HCT116 (cell line): ENCODE data around the gene SLC5A6. TPM values are rescaled to one million over a fixed set of nuclear protein-coding genes. Genes with fewer than 3 reads are reported as not detected.

Source experiments
- ATAC-seq: fragments of 200-7000 bp; cut with Tn5 transposase; 2 replicates; pipeline ENCODE4 v1.9.1; 2020; ENCODE audit warnings: mild to moderate bottlenecking, moderate library complexity
- Bru-seq: library from RNA; stranded (reverse); fragments of 400-500 nt; gene quantifications from one replicate; lab custom pipeline; 2021; lab: Mats Ljungman, UMichigan
- BruChase-seq, 2 experiments: library from RNA; stranded (reverse); fragments of 400-500 nt; gene quantifications; one replicate each; lab custom pipeline; 2021; lab: Mats Ljungman, UMichigan
- BruUV-seq: library from RNA; stranded (reverse); fragments of 400-500 nt; replicated peaks from 2 replicates; lab custom pipeline; 2021; lab: Mats Ljungman, UMichigan
- CTCF ChIA-PET: fragments of 300-600 bp; sonication (Branson Sonifier 250); formaldehyde crosslinking; loops from one replicate; lab custom pipeline; 2021; ENCODE audit warnings: antibody characterized with exemption; lab: Charles Lee
- POLR2A ChIA-PET: fragments of 300-600, 350-600 bp; sonication (Branson Sonifier 250); formaldehyde crosslinking; loops from one replicate; lab custom pipeline; 2021; ENCODE audit warnings: antibody characterized with exemption; lab: Charles Lee
- RAD21 ChIA-PET, 2 experiments: fragments of 300-600 bp; sonication (Branson Sonifier 250); formaldehyde crosslinking; loops; one replicate each; lab custom pipeline; 2023; ENCODE audit warnings: low total read pairs in 2 of 2; ENCODE audit not compliant: uncharacterized antibody in 2 of 2, unreplicated experiment in 2 of 2, low non-redundant PET in 1 of 2; lab: Charles Lee
- DNase-seq: peaks from one replicate; pipeline ENCODE4 v3.0.0-alpha.2; 2010; ENCODE audit warnings: low read depth, low spot score
- H2AFZ ChIP-seq: fragments of 200-600 bp; shearing (Covaris generic), sonication (generic); 2 replicates; pipeline ENCODE4 v1.6.1; 2017; ENCODE audit warnings: low read depth, mixed run types, mixed read lengths, antibody characterized with exemption, low read length; ENCODE audit not compliant: poor library complexity, severe bottlenecking
- H3K27ac ChIP-seq: 2 replicates; pipeline ENCODE4 v1.5.1; 2012; ENCODE audit warnings: low read depth, low read length
- H3K27me3 ChIP-seq: fragments of 200-600 bp; sonication (generic); 2 replicates; pipeline ENCODE4 v1.6.1; 2016; ENCODE audit warnings: mixed run types, low read length, mixed read lengths; ENCODE audit not compliant: insufficient read depth
- H3K36me3 ChIP-seq, 2 experiments: fragments of 200-500 bp in 1 of 2; fragments of 200-600 bp in 1 of 2; sonication (Bioruptor generic) in 1 of 2; sonication (generic) in 1 of 2; 2 replicates each; pipeline versions ENCODE4 v1.5.1 to v1.6.1; 2014 to 2016; ENCODE audit warnings: low read length in 2 of 2, inconsistent platforms in 1 of 2, mixed read lengths in 1 of 2, mixed run types in 1 of 2; ENCODE audit not compliant: insufficient read depth in 2 of 2, control insufficient read depth in 1 of 2
- H3K4me1 ChIP-seq, 2 experiments: fragments of 200-600 bp in 1 of 2; sonication (generic) in 1 of 2; 2 replicates each; pipeline versions ENCODE4 v1.5.1 to v1.6.1; 2012 to 2017; ENCODE audit warnings: low read length in 2 of 2, inconsistent platforms in 1 of 2, mild to moderate bottlenecking in 1 of 2, mixed read lengths in 1 of 2, mixed run types in 1 of 2, moderate library complexity in 1 of 2; ENCODE audit not compliant: insufficient read depth in 2 of 2, control insufficient read depth in 1 of 2
- H3K4me2 ChIP-seq: fragments of 200-600 bp; sonication (generic); 2 replicates; pipeline ENCODE4 v1.6.1; 2017; ENCODE audit warnings: mixed run types, low read length, mixed read lengths
- H3K4me3 ChIP-seq, 2 experiments: fragments of 200-600 bp in 1 of 2; sonication (generic) in 1 of 2; replicated peaks in 1 of 2; 2 replicates each; pipeline ENCODE4 v1.5.1; 2011 to 2016; ENCODE audit warnings: low read length in 2 of 2, control low read depth in 1 of 2, low read depth in 1 of 2, mild to moderate bottlenecking in 1 of 2, mixed read lengths in 1 of 2, mixed run types in 1 of 2
- H3K79me2 ChIP-seq: fragments of 200-600 bp; sonication (generic); 2 replicates; pipeline ENCODE4 v1.6.1; 2017; ENCODE audit warnings: mild to moderate bottlenecking, mixed run types, low read length, moderate library complexity, mixed read lengths; ENCODE audit not compliant: insufficient read depth
- H3K9ac ChIP-seq: fragments of 200-600 bp; sonication (generic); 2 replicates; pipeline ENCODE4 v1.6.1; 2016; ENCODE audit warnings: low read length, mixed read lengths
- H3K9me2 ChIP-seq: fragments of 200-600 bp; sonication (generic), shearing (Covaris generic); 2 replicates; pipeline ENCODE4 v1.6.1; 2017; ENCODE audit warnings: mixed run types, mild to moderate bottlenecking, moderate library complexity; ENCODE audit not compliant: insufficient read depth
- H3K9me3 ChIP-seq, 2 experiments: fragments of 200-500 bp in 1 of 2; fragments of 200-600 bp in 1 of 2; sonication (Bioruptor generic) in 1 of 2; sonication (generic) in 1 of 2; 2 replicates each; pipeline ENCODE4 v1.6.1; 2014 to 2017; ENCODE audit warnings: low read length in 2 of 2, mixed read lengths in 2 of 2, inconsistent platforms in 1 of 2, low read depth in 1 of 2, mild to moderate bottlenecking in 1 of 2, mixed run types in 1 of 2, moderate library complexity in 1 of 2; ENCODE audit not compliant: control insufficient read depth in 1 of 2, insufficient read depth in 1 of 2
- H4K20me1 ChIP-seq: fragments of 200-600 bp; sonication (generic), shearing (Covaris generic); 2 replicates; pipeline ENCODE4 v1.6.1; 2017; ENCODE audit warnings: mixed run types, mild to moderate bottlenecking, moderate library complexity; ENCODE audit not compliant: insufficient read depth
- CBX3 ChIP-seq: IDR thresholded peaks from 2 replicates; pipeline ENCODE4 v1.6.1; 2012; ENCODE audit warnings: low read depth
- CEBPB ChIP-seq: IDR thresholded peaks from 2 replicates; pipeline ENCODE4 v1.6.1; 2012; ENCODE audit warnings: low read depth
- EGR1 ChIP-seq: IDR thresholded peaks from 2 replicates; pipeline ENCODE4 v1.6.1; 2012; ENCODE audit warnings: low read depth
- POLR2A ChIP-seq: IDR thresholded peaks from 2 replicates; pipeline ENCODE4 v1.7.0; 2011; ENCODE audit warnings: borderline replicate concordance; ENCODE audit not compliant: insufficient read depth, insufficient read length; ENCODE audit errors: extremely low read depth
- POLR2AphosphoS5 ChIP-seq: IDR thresholded peaks from 2 replicates; pipeline ENCODE4 v1.6.1; 2011; ENCODE audit warnings: mild to moderate bottlenecking, low read depth, low read length, moderate library complexity
- SIN3A ChIP-seq: IDR thresholded peaks from 2 replicates; pipeline ENCODE4 v1.6.1; 2012; ENCODE audit warnings: low read depth
- SP1 ChIP-seq: IDR thresholded peaks from 2 replicates; pipeline ENCODE4 v1.6.1; 2012; ENCODE audit warnings: low read depth
- YY1 ChIP-seq: IDR thresholded peaks from 2 replicates; pipeline ENCODE4 v1.6.1; 2011; ENCODE audit warnings: low read length, low read depth, moderate library complexity, mild to moderate bottlenecking; ENCODE audit not compliant: insufficient replicate concordance; ENCODE audit errors: extremely low read depth
- ZFX ChIP-seq: fragments of 450-650 bp; IDR thresholded peaks from 2 replicates; pipeline ENCODE4 v1.6.1; 2017
- intact Hi-C: fragments of 100-400 bp; cut with micrococcal nuclease; formaldehyde crosslinking; loops from 2 replicates; pipeline ENCODE4 v1.10.0; 2022
- long read RNA-seq: library from polyadenylated mRNA; unstranded; transcript quantifications from one replicate; pipeline ENCODE4 v2.0.0, GENCODE V29; 2021; ENCODE audit not compliant: unreplicated experiment
- polyA plus RNA-seq: library from polyadenylated mRNA; unstranded; fragments of >200 nt; gene quantifications from 2 replicates; pipeline ENCODE4 v1.2.1, GENCODE V29; 2012; ENCODE audit warnings: missing spikeins
- total RNA-seq: library from RNA; stranded (reverse); gene quantifications from one replicate; pipeline ENCODE4 v1.2.1, GENCODE V29; 2021; ENCODE audit not compliant: unreplicated experiment
- TF ChIP-seq, protein P1 (sequence below): IDR thresholded peaks from 2 replicates; pipeline ENCODE4 v1.6.1; 2011; ENCODE audit warnings: mild to moderate bottlenecking, low read length, moderate library complexity; ENCODE audit not compliant: insufficient replicate concordance; ENCODE audit errors: extremely low read depth
- TF ChIP-seq, protein P2 (sequence below): IDR thresholded peaks from 2 replicates; pipeline ENCODE4 v1.6.1; 2012
- TF ChIP-seq, protein P3 (sequence below): IDR thresholded peaks from 2 replicates; pipeline ENCODE4 v1.6.1; 2012; ENCODE audit warnings: low read depth
- TF ChIP-seq, protein P4 (sequence below), 3 experiments: fragments of 200-600 bp in 1 of 3; sonication (generic) in 1 of 3; IDR thresholded peaks in 2 of 3; conservative IDR thresholded peaks in 1 of 3; 2 replicates each; pipeline ENCODE4 v1.5.1; 2012 to 2017; ENCODE audit warnings: low read depth in 2 of 3, low read length in 2 of 3, antibody characterized with exemption in 1 of 3, borderline replicate concordance in 1 of 3, control low read depth in 1 of 3, mild to moderate bottlenecking in 1 of 3, mixed read lengths in 1 of 3, mixed run types in 1 of 3, moderate library complexity in 1 of 3; ENCODE audit not compliant: insufficient read depth in 1 of 3

SLC5A6 gene
- total RNA-seq: 55.4 TPM
- polyA plus RNA-seq: 40.8 and 47.1 TPM in 2 replicates
- percentile 74 among the genes with signal in this experiment for Bru-seq, nascent RNA
- percentile 91 among the genes with signal in this experiment for BruChase-seq, experiment 1, labeled RNA remaining after a 6-hour chase
- percentile 92 among the genes with signal in this experiment for BruChase-seq, experiment 2, labeled RNA remaining after a 2-hour chase
- long read RNA-seq, transcript SLC5A6-201 (17 exons, 3,231 nt): major isoform, 7 of 116 reads
- long read RNA-seq, partial matches to known transcripts: 31 of 116 reads
- long read RNA-seq, other reads (novel, unspliced or antisense): 78 of 116 reads

DNA sequence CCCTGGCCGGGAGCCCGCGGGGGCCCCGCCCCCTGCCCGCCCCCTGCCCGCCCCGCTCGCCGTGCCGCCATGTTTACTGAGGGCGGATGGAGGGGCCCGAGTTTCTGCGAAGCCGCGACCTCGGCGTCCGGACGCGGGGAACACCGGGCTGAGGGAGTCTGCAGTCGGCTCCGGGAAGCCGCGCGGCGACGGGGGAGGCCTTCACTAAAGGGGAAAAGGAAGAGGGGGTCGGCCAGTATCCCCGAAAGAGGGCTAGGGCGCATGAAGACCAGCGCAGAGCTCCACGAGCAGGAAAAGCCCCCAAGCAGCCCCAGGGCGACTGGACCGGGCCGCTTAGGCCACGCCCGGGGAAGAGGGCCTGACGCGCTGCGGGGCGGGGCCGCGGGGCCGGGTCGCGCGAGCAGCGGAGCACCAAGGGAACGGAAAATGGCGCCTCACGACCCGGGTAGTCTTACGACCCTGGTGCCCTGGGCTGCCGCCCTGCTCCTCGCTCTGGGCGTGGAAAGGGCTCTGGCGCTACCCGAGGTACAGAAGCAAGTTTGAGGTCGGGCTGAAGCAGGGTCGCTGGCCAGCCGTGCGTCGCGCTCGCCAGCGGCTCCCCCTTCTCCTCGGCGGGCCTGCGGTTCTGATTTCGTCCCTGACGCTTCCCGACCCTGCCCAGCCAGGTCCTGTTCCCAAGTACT, at the start of gene SLC5A6, which contains the start of gene ATRAID:
SLC5A6 (minus strand) TSS at position 326 of the 683 bp plus-strand sequence. CDS start 4,618 bp downstream, outside the sequence.
ATRAID (plus strand) TSS at position 99 of the 683 bp plus-strand sequence; CDS start at position 427, 328 bp downstream.
- intact Hi-C loops: no loop called here
- Histone ChIP-seq H3K4me2 (peak within 1 kb of the TSS; percentile 87), H3K36me3 (peaks cover 10 to 18% of the 10 kb centered on the region in 2 experiments; a peak in 2 of 4 replicates), H3K9me3 (no peaks in the 10 kb centered on the region), H2AFZ (no peak within 1 kb of the TSS), H3K79me2 (peaks cover 37% of the 10 kb centered on the region), H3K27me3 (no peaks in the 10 kb centered on the region), H3K4me1 (peaks cover 3 to 21% of the 10 kb centered on the region in 2 experiments; a peak in 3 of 4 replicates), H3K27ac (peak within 1 kb of the TSS; percentile 91), H4K20me1 (no peaks in the 10 kb centered on the region), H3K4me3 (peak within 1 kb of the TSS; percentile 73 to 78), H3K9ac (peak within 1 kb of the TSS; percentile 94), H3K9me2 (no peaks in the 10 kb centered on the region)
- DNase-seq (peak; percentile 72), ATAC-seq (peak; percentile 86)
- TF ChIP-seq POLR2AphosphoS5: peak; percentile 93
- TF ChIP-seq, protein P1, sequence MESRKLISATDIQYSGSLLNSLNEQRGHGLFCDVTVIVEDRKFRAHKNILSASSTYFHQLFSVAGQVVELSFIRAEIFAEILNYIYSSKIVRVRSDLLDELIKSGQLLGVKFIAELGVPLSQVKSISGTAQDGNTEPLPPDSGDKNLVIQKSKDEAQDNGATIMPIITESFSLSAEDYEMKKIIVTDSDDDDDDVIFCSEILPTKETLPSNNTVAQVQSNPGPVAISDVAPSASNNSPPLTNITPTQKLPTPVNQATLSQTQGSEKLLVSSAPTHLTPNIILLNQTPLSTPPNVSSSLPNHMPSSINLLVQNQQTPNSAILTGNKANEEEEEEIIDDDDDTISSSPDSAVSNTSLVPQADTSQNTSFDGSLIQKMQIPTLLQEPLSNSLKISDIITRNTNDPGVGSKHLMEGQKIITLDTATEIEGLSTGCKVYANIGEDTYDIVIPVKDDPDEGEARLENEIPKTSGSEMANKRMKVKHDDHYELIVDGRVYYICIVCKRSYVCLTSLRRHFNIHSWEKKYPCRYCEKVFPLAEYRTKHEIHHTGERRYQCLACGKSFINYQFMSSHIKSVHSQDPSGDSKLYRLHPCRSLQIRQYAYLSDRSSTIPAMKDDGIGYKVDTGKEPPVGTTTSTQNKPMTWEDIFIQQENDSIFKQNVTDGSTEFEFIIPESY: peak; percentile 57
- TF ChIP-seq, protein P2, sequence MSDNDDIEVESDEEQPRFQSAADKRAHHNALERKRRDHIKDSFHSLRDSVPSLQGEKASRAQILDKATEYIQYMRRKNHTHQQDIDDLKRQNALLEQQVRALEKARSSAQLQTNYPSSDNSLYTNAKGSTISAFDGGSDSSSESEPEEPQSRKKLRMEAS: no peak
- peak; percentile 49; the same call in 1 of the 2 replicates for TF ChIP-seq SIN3A
- TF ChIP-seq POLR2A: peak; percentile 79
- no peak; the same call in 1 of the 2 replicates for TF ChIP-seq CEBPB
- TF ChIP-seq EGR1: peak; percentile 61
- TF ChIP-seq, protein P3, sequence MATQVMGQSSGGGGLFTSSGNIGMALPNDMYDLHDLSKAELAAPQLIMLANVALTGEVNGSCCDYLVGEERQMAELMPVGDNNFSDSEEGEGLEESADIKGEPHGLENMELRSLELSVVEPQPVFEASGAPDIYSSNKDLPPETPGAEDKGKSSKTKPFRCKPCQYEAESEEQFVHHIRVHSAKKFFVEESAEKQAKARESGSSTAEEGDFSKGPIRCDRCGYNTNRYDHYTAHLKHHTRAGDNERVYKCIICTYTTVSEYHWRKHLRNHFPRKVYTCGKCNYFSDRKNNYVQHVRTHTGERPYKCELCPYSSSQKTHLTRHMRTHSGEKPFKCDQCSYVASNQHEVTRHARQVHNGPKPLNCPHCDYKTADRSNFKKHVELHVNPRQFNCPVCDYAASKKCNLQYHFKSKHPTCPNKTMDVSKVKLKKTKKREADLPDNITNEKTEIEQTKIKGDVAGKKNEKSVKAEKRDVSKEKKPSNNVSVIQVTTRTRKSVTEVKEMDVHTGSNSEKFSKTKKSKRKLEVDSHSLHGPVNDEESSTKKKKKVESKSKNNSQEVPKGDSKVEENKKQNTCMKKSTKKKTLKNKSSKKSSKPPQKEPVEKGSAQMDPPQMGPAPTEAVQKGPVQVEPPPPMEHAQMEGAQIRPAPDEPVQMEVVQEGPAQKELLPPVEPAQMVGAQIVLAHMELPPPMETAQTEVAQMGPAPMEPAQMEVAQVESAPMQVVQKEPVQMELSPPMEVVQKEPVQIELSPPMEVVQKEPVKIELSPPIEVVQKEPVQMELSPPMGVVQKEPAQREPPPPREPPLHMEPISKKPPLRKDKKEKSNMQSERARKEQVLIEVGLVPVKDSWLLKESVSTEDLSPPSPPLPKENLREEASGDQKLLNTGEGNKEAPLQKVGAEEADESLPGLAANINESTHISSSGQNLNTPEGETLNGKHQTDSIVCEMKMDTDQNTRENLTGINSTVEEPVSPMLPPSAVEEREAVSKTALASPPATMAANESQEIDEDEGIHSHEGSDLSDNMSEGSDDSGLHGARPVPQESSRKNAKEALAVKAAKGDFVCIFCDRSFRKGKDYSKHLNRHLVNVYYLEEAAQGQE: no peak
- TF ChIP-seq CBX3: no peak
- peak; percentile 95 for TF ChIP-seq YY1
- peak; percentile 43; the same call in 1 of the 2 replicates for TF ChIP-seq SP1
- TF ChIP-seq, protein P4, sequence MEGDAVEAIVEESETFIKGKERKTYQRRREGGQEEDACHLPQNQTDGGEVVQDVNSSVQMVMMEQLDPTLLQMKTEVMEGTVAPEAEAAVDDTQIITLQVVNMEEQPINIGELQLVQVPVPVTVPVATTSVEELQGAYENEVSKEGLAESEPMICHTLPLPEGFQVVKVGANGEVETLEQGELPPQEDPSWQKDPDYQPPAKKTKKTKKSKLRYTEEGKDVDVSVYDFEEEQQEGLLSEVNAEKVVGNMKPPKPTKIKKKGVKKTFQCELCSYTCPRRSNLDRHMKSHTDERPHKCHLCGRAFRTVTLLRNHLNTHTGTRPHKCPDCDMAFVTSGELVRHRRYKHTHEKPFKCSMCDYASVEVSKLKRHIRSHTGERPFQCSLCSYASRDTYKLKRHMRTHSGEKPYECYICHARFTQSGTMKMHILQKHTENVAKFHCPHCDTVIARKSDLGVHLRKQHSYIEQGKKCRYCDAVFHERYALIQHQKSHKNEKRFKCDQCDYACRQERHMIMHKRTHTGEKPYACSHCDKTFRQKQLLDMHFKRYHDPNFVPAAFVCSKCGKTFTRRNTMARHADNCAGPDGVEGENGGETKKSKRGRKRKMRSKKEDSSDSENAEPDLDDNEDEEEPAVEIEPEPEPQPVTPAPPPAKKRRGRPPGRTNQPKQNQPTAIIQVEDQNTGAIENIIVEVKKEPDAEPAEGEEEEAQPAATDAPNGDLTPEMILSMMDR (IDR thresholded peaks at IDR 0.05 in 2 of 3, conservative IDR thresholded peaks at IDR 0.05 in 1 of 3; ENCODE audit: borderline replicate concordance in 1 of 3, insufficient read depth in 1 of 3, low read depth in 2 of 3, low read length in 2 of 3): no peak
- TF ChIP-seq ZFX: peak; percentile 93
- ChIA-PET RAD21 (no interaction called here), POLR2A (interaction anchor here (1.0 to 1.5 kb wide), 2 partner anchors 62 to 252 kb away, joined by 3 to 4 read pairs; no protein-coding TSS in a partner anchor), CTCF (interaction anchor here (1.0 kb wide), 1 partner anchor 21 kb away, joined by 3 read pairs; no protein-coding TSS in a partner anchor)
- BruUV-seq: no TSS peak
